Neural progenitor cell (in vitro differentiated cells): Measurements from ENCODE around the gene ING3. TPM values are rescaled to one million over a fixed set of nuclear protein-coding genes. Genes with fewer than 3 reads are reported as not detected.

Experiments used
- DNase-seq: peaks from one replicate; pipeline ENCODE4 v3.0.0-alpha.2; 2016; ENCODE audit warnings: low spot score
- H2AFZ ChIP-seq: fragments of 200-600 bp; sonication (generic); replicated peaks from 2 replicates; pipeline ENCODE4 v1.6.1; 2016; ENCODE audit warnings: antibody characterized with exemption
- H3F3A ChIP-seq: fragments of 200-600 bp; sonication (generic); 2 replicates; pipeline ENCODE4 v1.6.1; 2016; ENCODE audit warnings: antibody characterized with exemption, low read depth
- H3K27ac ChIP-seq: fragments of 200-600 bp; sonication (generic); 2 replicates; pipeline ENCODE4 v1.5.1; 2016; ENCODE audit warnings: mild to moderate bottlenecking
- H3K27me3 ChIP-seq: fragments of 200-600 bp; sonication (generic); 2 replicates; pipeline ENCODE4 v1.6.1; 2016; ENCODE audit warnings: mild to moderate bottlenecking, moderate library complexity
- H3K36me3 ChIP-seq: fragments of 200-600 bp; sonication (generic); 2 replicates; pipeline ENCODE4 v1.5.1; 2016
- H3K4me1 ChIP-seq: fragments of 200-600 bp; sonication (generic); 2 replicates; pipeline ENCODE4 v1.6.1; 2016; ENCODE audit warnings: mixed run types
- H3K4me2 ChIP-seq: fragments of 200-600 bp; sonication (generic); 2 replicates; pipeline ENCODE4 v1.6.1; 2016
- H3K4me3 ChIP-seq: fragments of 200-600 bp; sonication (generic); 2 replicates; pipeline ENCODE4 v1.5.1; 2016
- H3K79me2 ChIP-seq: fragments of 200-600 bp; sonication (generic); 2 replicates; pipeline ENCODE4 v1.6.1; 2016; ENCODE audit warnings: low read depth
- H3K9ac ChIP-seq: fragments of 200-600 bp; sonication (generic); 2 replicates; pipeline ENCODE4 v1.6.1; 2016
- H3K9me3 ChIP-seq: fragments of 200-600 bp; sonication (generic); 2 replicates; pipeline ENCODE4 v1.5.1; 2016; ENCODE audit warnings: low read depth
- H4K20me1 ChIP-seq: fragments of 200-600 bp; sonication (generic); 2 replicates; pipeline ENCODE4 v1.6.1; 2016; ENCODE audit warnings: low read depth
- H3K27ac Mint-ChIP-seq: 3 replicates; pipeline ENCODE4 v1.8.0; 2021; ENCODE audit warnings: mixed read lengths
- H3K27me3 Mint-ChIP-seq: 2 replicates; pipeline ENCODE4 v1.8.0; 2022; ENCODE audit warnings: low read depth, mild to moderate bottlenecking, inconsistent platforms, moderate library complexity, mixed read lengths; ENCODE audit not compliant: insufficient read depth
- H3K36me3 Mint-ChIP-seq: 3 replicates; pipeline ENCODE4 v1.8.0; 2021; ENCODE audit warnings: mixed read lengths
- H3K4me1 Mint-ChIP-seq: 3 replicates; pipeline ENCODE4 v1.8.0; 2021; ENCODE audit warnings: mixed read lengths
- H3K4me3 Mint-ChIP-seq: 3 replicates; pipeline ENCODE4 v1.8.0; 2021; ENCODE audit warnings: mild to moderate bottlenecking, moderate library complexity, mixed read lengths
- H3K9me3 Mint-ChIP-seq: 3 replicates; pipeline ENCODE4 v1.8.0; 2020; ENCODE audit warnings: mixed read lengths
- EZH2 ChIP-seq: fragments of 200-600 bp; sonication (generic); IDR thresholded peaks from 2 replicates; pipeline ENCODE4 v1.6.1; 2017; ENCODE audit warnings: antibody characterized with exemption, mild to moderate bottlenecking, moderate library complexity
- EZH2phosphoT487 ChIP-seq: fragments of 200-600 bp; sonication (generic); IDR thresholded peaks from 2 replicates; pipeline ENCODE4 v1.6.1; 2017; ENCODE audit warnings: antibody characterized with exemption
- total RNA-seq: library from RNA; depleted of rRNA; stranded (reverse); fragments of >200 nt; gene quantifications from 2 replicates; pipeline ENCODE4 v1.2.3, GENCODE V29; 2015; ENCODE audit warnings: low replicate concordance
- TF ChIP-seq, protein P1 (sequence below): fragments of 200-600 bp; sonication (generic); IDR thresholded peaks from 2 replicates; pipeline ENCODE4 v1.5.1; 2017; ENCODE audit warnings: antibody characterized with exemption, mild to moderate bottlenecking

Gene ING3
- total RNA-seq, 1 donor from 2014 or later = 32.0 TPM

DNA sequence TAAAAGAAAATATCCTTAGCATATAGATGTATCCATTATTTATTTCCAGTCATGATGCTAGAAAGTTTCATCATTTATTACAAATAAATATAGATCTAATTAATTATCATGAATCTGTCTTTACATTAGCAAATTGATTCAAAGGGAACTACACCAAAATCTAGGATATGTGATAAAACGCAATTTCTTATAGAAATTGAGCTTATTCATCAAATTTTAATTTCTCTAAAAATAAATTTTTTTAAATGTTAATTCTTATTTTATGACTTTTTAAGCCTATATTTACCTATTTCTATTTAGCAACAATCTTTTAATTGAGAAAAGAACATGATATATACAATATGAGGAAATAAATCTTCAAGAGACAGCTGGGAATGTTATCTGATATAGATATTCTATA, 34.0 kb upstream of the ING3 start:
- no peaks in the 10 kb centered on the region for H4K20me1 ChIP-seq
- H3K27me3 ChIP-seq = no peaks in the 10 kb centered on the region
- H3K79me2 ChIP-seq = no peaks in the 10 kb centered on the region
- no peak overlapping the region for H3K9ac ChIP-seq
- H2AFZ ChIP-seq = no peak overlapping the region
- H3F3A ChIP-seq = no peaks in the 10 kb centered on the region
- no peaks in the 10 kb centered on the region for H3K36me3 Mint-ChIP-seq
- no peak overlapping the region for H3K27ac Mint-ChIP-seq
- no peak overlapping the region for H3K4me2 ChIP-seq
- no peak overlapping the region for H3K4me3 Mint-ChIP-seq
- H3K4me1 Mint-ChIP-seq = no peaks in the 10 kb centered on the region
- no peak for DNase-seq
- no peaks in the 10 kb centered on the region for H3K4me1 ChIP-seq
- H3K9me3 Mint-ChIP-seq = no peaks in the 10 kb centered on the region
- H3K27ac ChIP-seq = no peak overlapping the region
- no peaks in the 10 kb centered on the region for H3K9me3 ChIP-seq
- H3K36me3 ChIP-seq = no peaks in the 10 kb centered on the region
- no peak for TF ChIP-seq EZH2
- no peak for TF ChIP-seq EZH2phosphoT487
- TF ChIP-seq, protein P1, sequence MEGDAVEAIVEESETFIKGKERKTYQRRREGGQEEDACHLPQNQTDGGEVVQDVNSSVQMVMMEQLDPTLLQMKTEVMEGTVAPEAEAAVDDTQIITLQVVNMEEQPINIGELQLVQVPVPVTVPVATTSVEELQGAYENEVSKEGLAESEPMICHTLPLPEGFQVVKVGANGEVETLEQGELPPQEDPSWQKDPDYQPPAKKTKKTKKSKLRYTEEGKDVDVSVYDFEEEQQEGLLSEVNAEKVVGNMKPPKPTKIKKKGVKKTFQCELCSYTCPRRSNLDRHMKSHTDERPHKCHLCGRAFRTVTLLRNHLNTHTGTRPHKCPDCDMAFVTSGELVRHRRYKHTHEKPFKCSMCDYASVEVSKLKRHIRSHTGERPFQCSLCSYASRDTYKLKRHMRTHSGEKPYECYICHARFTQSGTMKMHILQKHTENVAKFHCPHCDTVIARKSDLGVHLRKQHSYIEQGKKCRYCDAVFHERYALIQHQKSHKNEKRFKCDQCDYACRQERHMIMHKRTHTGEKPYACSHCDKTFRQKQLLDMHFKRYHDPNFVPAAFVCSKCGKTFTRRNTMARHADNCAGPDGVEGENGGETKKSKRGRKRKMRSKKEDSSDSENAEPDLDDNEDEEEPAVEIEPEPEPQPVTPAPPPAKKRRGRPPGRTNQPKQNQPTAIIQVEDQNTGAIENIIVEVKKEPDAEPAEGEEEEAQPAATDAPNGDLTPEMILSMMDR = no peak
- H3K27me3 Mint-ChIP-seq = no peaks in the 10 kb centered on the region
- no peak overlapping the region for H3K4me3 ChIP-seq

DNA sequence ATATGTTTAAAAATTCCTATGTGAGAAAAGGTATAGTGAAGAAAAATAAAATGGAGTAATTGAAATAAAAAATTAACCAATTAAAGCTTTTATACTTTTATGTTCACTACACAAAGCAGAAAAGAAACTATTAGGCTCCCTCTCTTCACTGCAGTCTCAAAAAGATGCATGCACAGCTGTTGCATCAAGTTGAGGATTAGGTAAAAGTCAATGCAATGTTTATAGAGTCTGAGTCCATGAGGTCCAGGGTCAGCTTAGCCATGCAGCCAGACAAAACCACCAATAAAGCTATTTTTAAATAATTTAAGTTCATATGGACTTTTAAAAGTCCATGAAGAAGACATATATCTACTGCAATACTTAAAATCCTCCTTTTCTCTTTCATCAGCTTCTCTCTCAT, 31.1 kb upstream of the ING3 start:
- Histone ChIP-seq H3K4me3 (no peak overlapping the region), H3K9ac (no peak overlapping the region), H3K9me3 (no peaks in the 10 kb centered on the region), H2AFZ (no peak overlapping the region), H3K4me2 (no peak overlapping the region), H3K4me1 (no peaks in the 10 kb centered on the region), H3F3A (no peaks in the 10 kb centered on the region), H4K20me1 (no peaks in the 10 kb centered on the region), H3K36me3 (no peaks in the 10 kb centered on the region), H3K79me2 (no peaks in the 10 kb centered on the region), H3K27me3 (no peaks in the 10 kb centered on the region), H3K27ac (no peak overlapping the region)
- Mint-ChIP-seq H3K36me3 (no peaks in the 10 kb centered on the region), H3K9me3 (no peaks in the 10 kb centered on the region), H3K27ac (no peak overlapping the region), H3K27me3 (no peaks in the 10 kb centered on the region), H3K4me1 (no peaks in the 10 kb centered on the region), H3K4me3 (no peak overlapping the region)
- DNase-seq = no peak
- TF ChIP-seq EZH2phosphoT487 (no peak), EZH2 (no peak)
- TF ChIP-seq, protein P1 = no peak

DNA sequence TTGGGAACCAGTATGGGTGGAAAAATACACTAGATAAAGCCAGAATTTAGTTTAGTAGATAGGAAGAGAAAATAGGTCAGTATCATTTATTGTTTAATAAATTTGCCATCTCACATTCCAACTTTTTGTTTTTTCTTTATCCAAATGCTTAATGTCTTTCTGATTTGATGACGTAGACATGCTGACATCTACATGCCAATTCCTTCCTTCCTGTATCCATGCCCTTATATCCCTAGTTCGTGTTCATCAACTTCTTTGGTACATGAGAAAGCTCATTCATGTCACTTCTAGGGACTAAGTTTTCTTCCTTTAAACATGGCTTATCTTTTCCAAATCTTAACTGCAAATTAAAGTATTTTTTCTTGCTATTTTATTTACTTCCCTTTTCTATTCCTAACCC, 30.5 kb upstream of the ING3 start:
- Mint-ChIP-seq H3K4me1 (no peaks in the 10 kb centered on the region), H3K36me3 (no peaks in the 10 kb centered on the region), H3K27me3 (no peaks in the 10 kb centered on the region), H3K27ac (no peak overlapping the region), H3K9me3 (no peaks in the 10 kb centered on the region), H3K4me3 (no peak overlapping the region)
- no peak overlapping the region for H3K4me2 ChIP-seq
- DNase-seq = no peak
- no peak overlapping the region for H2AFZ ChIP-seq
- no peaks in the 10 kb centered on the region for H3K27me3 ChIP-seq
- H3F3A ChIP-seq = no peaks in the 10 kb centered on the region
- H3K4me3 ChIP-seq = no peak overlapping the region
- H3K9ac ChIP-seq = no peak overlapping the region
- H4K20me1 ChIP-seq = no peaks in the 10 kb centered on the region
- no peaks in the 10 kb centered on the region for H3K79me2 ChIP-seq
- no peaks in the 10 kb centered on the region for H3K9me3 ChIP-seq
- no peaks in the 10 kb centered on the region for H3K4me1 ChIP-seq
- no peaks in the 10 kb centered on the region for H3K36me3 ChIP-seq
- no peak overlapping the region for H3K27ac ChIP-seq
- TF ChIP-seq, protein P1 = no peak
- TF ChIP-seq EZH2phosphoT487 (no peak), EZH2 (no peak)
